ENCODE measurements around the gene PHF13. TPM values are rescaled to one million over a fixed set of nuclear protein-coding genes. Genes with fewer than 3 reads are reported as not detected.

Gene PHF13
- total and polyA plus RNA-seq, 2 donors (not counting 3 experiments of a cell fraction or from before 2014, with no cell fraction given), result 5.6 to 18.6 TPM

- Histone ChIP-seq H3K27ac (ENCODE audit: insufficient read depth, low read depth, low read length) (no peak overlapping the region), H3K36me3 (ENCODE audit: control insufficient read depth in 2 of 2, extremely low read depth in 1 of 2, insufficient read depth in 2 of 2, low read length in 2 of 2) (peaks cover 6 to 48% of the 10 kb centered on the region in 2 experiments), H3K9me1 (replicated peaks; ENCODE audit: control insufficient read depth, extremely low read depth, insufficient read depth, low read length) (no peaks in the 10 kb centered on the region), H3K27me3 (ENCODE audit: control insufficient read depth in 2 of 2, insufficient read depth in 2 of 2, low read length in 2 of 2) (no peaks in the 10 kb centered on the region), H2AFZ (ENCODE audit: low read depth, low read length) (no peak overlapping the region), H3K4me2 (ENCODE audit: insufficient read depth, low read length) (no peak overlapping the region), H3K79me2 (ENCODE audit: control insufficient read depth, insufficient read depth, low read length) (peaks cover 24% of the 10 kb centered on the region), H3K4me1 (ENCODE audit: control insufficient read depth, extremely low read depth, insufficient read depth, low read length) (no peaks in the 10 kb centered on the region), H4K20me1 (replicated peaks; ENCODE audit: control insufficient read depth, extremely low read depth, insufficient read depth, low read length) (no peaks in the 10 kb centered on the region), H3K9me3 (replicated peaks; ENCODE audit: control insufficient read depth, insufficient read depth, low read length) (no peaks in the 10 kb centered on the region), H3K9ac (replicated peaks; ENCODE audit: extremely low read depth, insufficient read depth, low read length) (no peak overlapping the region), H3K4me3 (replicated peaks in 1 of 3; ENCODE audit: insufficient read depth in 1 of 3, low read depth in 1 of 3, low read length in 3 of 3) (no peak overlapping the region)
- CTCF ChIA-PET, result no interaction called here
- dilution Hi-C loops (cut with MboI; ENCODE audit: extremely low pct_ligation_motif_present, low sequenced_read_pairs) (no loop called here), intact Hi-C loops (cut with micrococcal nuclease) (no loop called here)
- DNase-seq (ENCODE audit: low read depth, low spot score) (no peak), FAIRE-seq (no peak)
- no peak for TF ChIP-seq GATA2 (IDR thresholded peaks at IDR 0.05; ENCODE audit: insufficient read depth, insufficient read length, low read depth, low read length)
- TF ChIP-seq, protein P1, sequence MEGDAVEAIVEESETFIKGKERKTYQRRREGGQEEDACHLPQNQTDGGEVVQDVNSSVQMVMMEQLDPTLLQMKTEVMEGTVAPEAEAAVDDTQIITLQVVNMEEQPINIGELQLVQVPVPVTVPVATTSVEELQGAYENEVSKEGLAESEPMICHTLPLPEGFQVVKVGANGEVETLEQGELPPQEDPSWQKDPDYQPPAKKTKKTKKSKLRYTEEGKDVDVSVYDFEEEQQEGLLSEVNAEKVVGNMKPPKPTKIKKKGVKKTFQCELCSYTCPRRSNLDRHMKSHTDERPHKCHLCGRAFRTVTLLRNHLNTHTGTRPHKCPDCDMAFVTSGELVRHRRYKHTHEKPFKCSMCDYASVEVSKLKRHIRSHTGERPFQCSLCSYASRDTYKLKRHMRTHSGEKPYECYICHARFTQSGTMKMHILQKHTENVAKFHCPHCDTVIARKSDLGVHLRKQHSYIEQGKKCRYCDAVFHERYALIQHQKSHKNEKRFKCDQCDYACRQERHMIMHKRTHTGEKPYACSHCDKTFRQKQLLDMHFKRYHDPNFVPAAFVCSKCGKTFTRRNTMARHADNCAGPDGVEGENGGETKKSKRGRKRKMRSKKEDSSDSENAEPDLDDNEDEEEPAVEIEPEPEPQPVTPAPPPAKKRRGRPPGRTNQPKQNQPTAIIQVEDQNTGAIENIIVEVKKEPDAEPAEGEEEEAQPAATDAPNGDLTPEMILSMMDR (IDR thresholded peaks at IDR 0.05; ENCODE audit: extremely low read depth in 1 of 2, insufficient read depth in 1 of 2, low read depth in 1 of 2, low read length in 2 of 2), result no peak
- TF ChIP-seq EZH2 (IDR thresholded peaks at IDR 0.05; ENCODE audit: borderline replicate concordance, low read depth, low read length, severe bottlenecking), result no peak
- POLR2A ChIA-PET, result no interaction called here
- no TSS peak for BruUV-seq (replicated peaks)
These were observed 19.7 kb upstream of the PHF13 start for GRCh38 chr1:6593810-6594209.

GRCh38 chr1:6594977-6595740 is 18.4 kb upstream of the PHF13 start:
- peaks cover 36% of the 10 kb centered on the region for H3K79me2 ChIP-seq (ENCODE audit: control insufficient read depth, insufficient read depth, low read length)
- H3K4me3 ChIP-seq (replicated peaks in 1 of 3; ENCODE audit: insufficient read depth in 1 of 3, low read depth in 1 of 3, low read length in 3 of 3), result no peak overlapping the region
- H3K9me1 ChIP-seq (replicated peaks; ENCODE audit: control insufficient read depth, extremely low read depth, insufficient read depth, low read length), result no peaks in the 10 kb centered on the region
- ChIA-PET CTCF (no interaction called here), POLR2A (no interaction called here)
- TF ChIP-seq POLR2AphosphoS5 (IDR thresholded peaks at IDR 0.05; ENCODE audit: insufficient read depth, low read depth, low read length) (no peak), POLR2A (IDR thresholded peaks at IDR 0.05; ENCODE audit: low read depth, low read length) (no peak), FOS (IDR thresholded peaks at IDR 0.05; ENCODE audit: borderline replicate concordance, insufficient read depth, low read length) (no peak), EZH2 (IDR thresholded peaks at IDR 0.05; ENCODE audit: borderline replicate concordance, low read depth, low read length, severe bottlenecking) (no peak), JUN (IDR thresholded peaks at IDR 0.05; ENCODE audit: borderline replicate concordance, insufficient read depth, insufficient read length, low read depth) (no peak), GATA2 (IDR thresholded peaks at IDR 0.05; ENCODE audit: insufficient read depth, insufficient read length, low read depth, low read length) (no peak), MYC (IDR thresholded peaks at IDR 0.05; ENCODE audit: low read depth, low read length) (no peak)
- TF ChIP-seq, protein P1 (IDR thresholded peaks at IDR 0.05; ENCODE audit: extremely low read depth in 1 of 2, insufficient read depth in 1 of 2, low read depth in 1 of 2, low read length in 2 of 2), result no peak
- TF ChIP-seq, protein P2, sequence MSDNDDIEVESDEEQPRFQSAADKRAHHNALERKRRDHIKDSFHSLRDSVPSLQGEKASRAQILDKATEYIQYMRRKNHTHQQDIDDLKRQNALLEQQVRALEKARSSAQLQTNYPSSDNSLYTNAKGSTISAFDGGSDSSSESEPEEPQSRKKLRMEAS (IDR thresholded peaks at IDR 0.05; ENCODE audit: insufficient read depth, insufficient read length), result no peak
- no peak overlapping the region for H3K4me2 ChIP-seq (ENCODE audit: insufficient read depth, low read length)
- H3K27ac ChIP-seq (ENCODE audit: insufficient read depth, low read depth, low read length), result no peak overlapping the region
- no peaks in the 10 kb centered on the region for H3K9me3 ChIP-seq (replicated peaks; ENCODE audit: control insufficient read depth, insufficient read depth, low read length)
- BruUV-seq (replicated peaks), result no TSS peak
- no peak overlapping the region for H3K9ac ChIP-seq (replicated peaks; ENCODE audit: extremely low read depth, insufficient read depth, low read length)
- H4K20me1 ChIP-seq (replicated peaks; ENCODE audit: control insufficient read depth, extremely low read depth, insufficient read depth, low read length), result no peaks in the 10 kb centered on the region
- FAIRE-seq, result no peak
- H3K36me3 ChIP-seq (ENCODE audit: control insufficient read depth in 2 of 2, extremely low read depth in 1 of 2, insufficient read depth in 2 of 2, low read length in 2 of 2), result peaks cover 6 to 45% of the 10 kb centered on the region in 2 experiments
- H3K4me1 ChIP-seq (ENCODE audit: control insufficient read depth, extremely low read depth, insufficient read depth, low read length), result no peaks in the 10 kb centered on the region
- no peak for DNase-seq (ENCODE audit: low read depth, low spot score)
- intact Hi-C loops (cut with micrococcal nuclease) (no loop called here), dilution Hi-C loops (cut with MboI; ENCODE audit: extremely low pct_ligation_motif_present, low sequenced_read_pairs) (no loop called here)
- H3K27me3 ChIP-seq (ENCODE audit: control insufficient read depth in 2 of 2, insufficient read depth in 2 of 2, low read length in 2 of 2), result no peaks in the 10 kb centered on the region
- H2AFZ ChIP-seq (ENCODE audit: low read depth, low read length), result no peak overlapping the region
